GM18499 (cell line): ENCODE measurements around the gene ETS1.
A peak's percentile ranks its signal among the peaks of the same experiment; 100 is the strongest.

Experiments used
- ATAC-seq: cut with Tn5 transposase; IDR thresholded peaks from one replicate; pipeline ENCODE4 v1.9.1; 2021; ENCODE audit warnings: moderate number of reproducible peaks; ENCODE audit not compliant: insufficient read depth, unreplicated experiment

The ETS1 gene

GRCh38 chr11:128522055-128522942, 65.1 kb downstream of the ETS1 start:
- ATAC-seq = peak; percentile 37

DNA sequence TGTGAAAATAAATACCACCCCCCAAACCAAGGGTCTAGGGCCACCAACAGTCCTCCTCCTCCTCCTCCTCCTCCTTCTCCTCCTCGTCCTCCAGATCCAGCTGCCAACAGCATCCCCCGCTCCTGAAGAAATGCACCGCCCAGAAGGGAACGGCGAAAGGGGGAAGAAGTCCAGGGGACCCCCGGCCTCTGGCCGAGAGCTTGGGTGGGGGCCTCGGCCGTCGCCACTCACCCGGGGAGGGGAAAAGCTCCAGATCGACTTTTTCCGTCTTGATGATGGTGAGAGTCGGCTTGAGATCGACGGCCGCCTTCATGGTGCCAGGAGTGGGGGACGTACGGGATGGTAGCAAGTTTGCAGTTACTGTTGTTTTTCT, 65.7 kb downstream of the ETS1 start:
- ATAC-seq = no peak

DNA sequence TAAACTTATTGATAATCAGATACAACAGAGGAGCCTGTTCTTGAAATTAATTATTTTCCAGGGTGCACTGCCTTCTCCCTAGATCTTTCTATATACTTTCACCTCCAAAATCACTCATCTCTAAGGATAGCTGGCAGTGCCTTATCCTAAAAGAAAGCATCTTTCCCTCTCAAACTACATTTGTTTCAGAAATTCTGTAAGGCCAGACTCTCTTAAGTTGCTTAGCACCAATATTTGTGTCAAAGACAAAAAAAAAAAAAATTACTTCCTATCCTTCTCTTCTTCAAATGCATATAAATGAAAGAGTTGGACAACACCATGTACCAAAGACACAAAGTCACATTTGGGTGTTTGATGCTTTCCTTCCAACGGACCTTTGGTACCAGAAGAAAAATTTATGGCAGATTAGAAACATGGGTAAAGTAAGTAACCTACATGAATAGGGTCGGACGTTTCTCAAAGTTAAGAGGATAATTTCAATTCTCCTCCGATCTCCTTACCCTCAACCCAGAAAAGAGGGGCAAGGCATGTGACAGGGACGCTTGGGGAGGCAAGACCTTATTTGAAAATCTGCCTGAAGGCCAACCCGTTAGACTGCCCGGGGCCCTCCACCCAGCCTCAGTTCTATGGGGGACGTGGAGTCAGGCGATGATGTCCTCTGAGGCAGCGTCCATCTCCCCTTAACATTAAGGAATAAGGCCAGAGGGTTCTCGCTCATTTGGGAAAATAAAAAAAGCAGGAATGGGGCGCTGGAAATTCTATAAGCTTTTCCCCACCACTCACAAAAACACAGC, 66.3 kb downstream of the ETS1 start:
- no peak for ATAC-seq

DNA sequence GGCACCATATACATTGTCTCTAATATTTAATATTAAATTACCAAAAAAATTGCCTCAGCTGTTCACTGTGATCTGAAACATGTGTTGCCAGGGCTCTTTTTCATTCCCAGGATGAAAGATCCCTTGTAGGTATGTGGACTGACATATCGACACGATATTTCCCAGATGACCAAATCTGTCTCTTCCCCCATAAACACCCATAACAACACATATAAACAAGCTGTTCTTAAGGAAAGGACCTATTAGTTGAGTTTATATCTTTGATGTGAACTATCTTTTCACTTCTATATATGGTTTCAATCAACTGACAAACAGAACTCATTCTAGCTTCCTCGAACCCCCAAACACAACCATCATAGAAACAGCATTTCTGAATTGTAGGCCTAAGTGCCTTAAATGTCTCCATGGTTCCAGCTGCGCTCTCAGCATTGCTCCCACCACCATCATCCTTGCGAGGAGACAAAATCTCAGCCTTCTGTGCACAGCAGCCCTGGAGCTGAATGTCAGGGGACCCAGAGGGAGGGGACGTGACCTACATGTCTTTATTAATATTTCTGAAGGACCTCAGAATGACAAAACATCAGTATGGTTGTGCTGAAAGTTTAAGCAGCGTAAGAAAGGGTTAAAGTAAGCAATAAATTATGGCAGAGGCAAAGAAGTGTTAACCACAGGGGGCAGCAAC, 67.0 kb downstream of the ETS1 start:
- no peak for ATAC-seq

DNA sequence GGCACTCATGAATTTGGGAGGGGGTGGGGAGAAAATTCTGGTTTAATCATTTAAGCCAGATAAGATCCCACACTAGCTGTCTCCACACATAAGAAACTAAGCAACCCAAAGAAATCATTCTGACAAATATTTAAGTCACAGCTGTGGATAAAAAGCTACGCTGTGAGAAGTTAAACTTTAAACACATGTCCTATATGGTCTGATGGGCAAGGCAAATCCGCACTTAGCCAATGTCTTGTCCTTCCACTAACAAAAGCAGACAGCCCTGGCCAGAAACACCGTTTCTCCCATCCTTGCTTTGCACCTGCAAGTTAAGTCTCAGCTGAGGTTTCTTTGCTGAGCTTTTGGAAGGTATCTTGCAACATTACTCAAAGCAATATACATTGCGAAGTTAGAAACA, 68.0 kb downstream of the ETS1 start:
- no peak for ATAC-seq

- ATAC-seq = no peak
These were observed 68.7 kb downstream of the ETS1 start for GRCh38 chr11:128518493-128519207.

DNA sequence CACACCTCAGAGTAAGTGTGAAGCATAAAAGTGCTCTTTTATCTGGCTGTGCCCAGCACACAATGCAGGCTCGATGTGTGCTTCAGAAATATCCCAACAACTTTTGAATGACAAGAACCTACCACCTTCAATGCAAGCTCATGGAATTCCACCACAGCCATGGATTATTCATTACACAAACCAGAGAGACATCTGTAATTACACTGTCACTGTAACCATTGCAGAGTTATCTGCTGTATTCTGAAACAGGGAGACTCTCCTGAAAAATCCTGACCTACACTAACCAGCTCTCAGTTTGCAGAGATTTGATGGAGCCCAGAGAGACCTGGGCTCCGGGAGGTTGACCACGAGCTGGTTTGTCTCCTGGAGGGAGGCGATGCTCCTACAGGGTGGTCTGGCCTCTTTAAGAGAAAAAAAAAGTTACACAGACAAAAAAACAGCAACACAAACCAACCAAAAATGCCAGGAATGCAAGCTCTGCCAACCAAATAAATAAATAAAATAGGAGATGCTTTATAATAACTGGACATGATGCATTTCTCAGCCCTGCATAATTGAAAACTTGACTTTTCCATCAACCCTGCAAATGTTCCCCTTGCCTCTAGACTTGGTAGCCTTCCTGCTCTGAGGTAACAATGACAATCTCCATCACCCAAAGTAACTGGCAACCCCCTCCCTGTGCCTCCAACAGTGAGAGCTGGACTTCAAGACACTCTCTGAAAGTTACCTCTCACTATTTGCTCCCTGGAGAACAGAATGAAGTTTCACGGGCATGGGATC, 69.7 kb downstream of the ETS1 start:
- no peak for ATAC-seq

DNA sequence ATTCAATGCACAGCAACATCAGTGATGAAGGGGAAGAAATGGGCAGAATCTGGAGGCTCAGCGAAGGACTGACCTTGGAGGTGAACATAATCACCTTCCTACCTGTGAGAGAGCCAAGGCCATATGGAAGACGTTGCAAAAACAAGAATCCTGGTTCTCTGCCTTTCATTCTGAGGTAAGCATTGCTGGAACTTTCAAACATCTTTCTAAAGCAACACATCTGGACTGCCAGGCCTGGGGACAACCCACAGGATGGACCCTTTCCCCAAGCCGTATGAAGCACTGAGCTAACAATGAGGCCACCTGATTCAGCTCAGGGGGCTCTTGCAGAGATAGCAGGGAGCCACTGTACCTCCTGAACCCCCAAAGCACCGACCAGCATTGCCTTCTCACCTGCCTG, 70.5 kb downstream of the ETS1 start:
- no peak for ATAC-seq

DNA sequence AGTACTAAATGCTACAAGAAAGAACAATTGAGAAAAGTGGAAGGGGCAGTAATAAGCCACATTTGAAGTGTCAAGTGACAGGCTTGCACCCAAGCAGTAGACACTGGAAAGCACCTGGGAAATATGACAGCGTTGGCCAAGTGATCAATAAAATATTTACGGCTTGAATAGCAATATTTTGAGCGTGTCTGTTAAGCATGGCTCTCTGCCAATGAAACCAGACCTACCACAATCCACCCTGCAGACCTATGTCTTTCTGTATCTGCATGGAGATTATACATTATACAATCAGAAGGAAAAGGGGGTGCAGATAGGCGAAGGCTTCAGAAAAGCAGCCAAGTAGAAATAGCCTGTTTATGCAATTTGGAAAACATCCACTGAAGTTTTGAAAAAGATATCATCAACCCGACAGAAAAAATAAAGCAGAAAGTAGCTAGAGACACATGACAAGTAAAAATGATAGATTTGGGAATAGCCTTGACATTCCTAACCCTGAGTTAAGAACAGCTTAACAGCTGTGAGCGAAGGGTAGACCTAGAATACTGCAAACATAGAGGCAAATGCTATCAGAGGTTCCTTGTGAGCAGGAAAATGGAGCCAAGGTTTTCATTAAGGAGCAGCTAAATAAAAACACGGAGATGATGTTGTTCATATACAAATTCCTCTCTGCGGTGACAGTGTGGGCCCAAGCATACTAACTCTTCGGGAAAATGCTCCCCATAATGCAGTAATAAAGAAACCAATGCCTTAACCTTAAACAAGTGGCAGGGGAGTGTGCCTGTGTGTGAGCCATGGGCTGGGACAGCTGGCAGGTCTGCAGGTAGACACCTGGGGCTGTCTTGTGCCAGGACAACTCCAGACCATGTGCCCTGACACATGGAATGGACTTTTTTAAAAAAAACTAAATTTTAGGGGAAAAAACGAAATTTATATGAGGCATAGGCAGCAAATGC, 71.3 kb downstream of the ETS1 start:
- no peak for ATAC-seq

- no peak for ATAC-seq
These were observed 72.3 kb downstream of the ETS1 start for GRCh38 chr11:128515086-128515485.

DNA sequence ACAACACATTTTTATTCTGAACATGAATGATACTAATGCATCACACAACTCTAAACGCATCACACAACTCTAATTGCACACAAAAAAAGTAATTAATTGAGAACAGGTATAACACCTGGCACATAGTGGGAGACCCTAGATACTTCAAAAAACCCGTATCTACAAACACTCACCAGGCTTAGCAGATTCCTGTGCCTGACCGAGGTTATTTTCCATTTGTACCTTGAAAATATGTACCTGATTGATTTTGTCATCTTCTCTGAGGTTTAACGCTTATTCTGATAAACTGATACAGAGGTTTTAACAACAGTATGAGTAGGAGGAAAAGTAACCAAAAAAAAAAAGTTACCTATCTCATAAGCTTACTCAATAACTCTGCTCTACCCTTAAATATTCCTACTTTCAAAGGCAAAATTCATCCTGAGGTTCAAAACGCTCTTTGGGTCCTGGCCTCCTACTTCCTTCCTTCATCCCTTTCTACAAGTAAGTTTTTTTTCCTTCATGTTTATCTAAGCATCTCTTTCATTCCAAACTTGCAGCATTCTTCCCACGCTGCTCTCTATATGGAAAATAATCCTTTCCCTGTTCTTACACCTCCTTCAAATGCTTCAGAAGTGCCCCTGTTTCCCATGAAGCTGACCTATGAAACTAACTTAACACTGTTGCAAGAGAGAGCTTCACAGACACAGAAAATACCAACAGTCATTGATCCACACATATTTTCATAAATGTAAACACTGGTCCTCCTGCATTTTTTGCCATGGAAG, 73.3 kb downstream of the ETS1 start:
- no peak for ATAC-seq

- no peak for ATAC-seq
These were observed 74.8 kb downstream of the ETS1 start for GRCh38 chr11:128512474-128512996.

GRCh38 chr11:128511712-128512111, 75.6 kb downstream of the ETS1 start:
- ATAC-seq = no peak

DNA sequence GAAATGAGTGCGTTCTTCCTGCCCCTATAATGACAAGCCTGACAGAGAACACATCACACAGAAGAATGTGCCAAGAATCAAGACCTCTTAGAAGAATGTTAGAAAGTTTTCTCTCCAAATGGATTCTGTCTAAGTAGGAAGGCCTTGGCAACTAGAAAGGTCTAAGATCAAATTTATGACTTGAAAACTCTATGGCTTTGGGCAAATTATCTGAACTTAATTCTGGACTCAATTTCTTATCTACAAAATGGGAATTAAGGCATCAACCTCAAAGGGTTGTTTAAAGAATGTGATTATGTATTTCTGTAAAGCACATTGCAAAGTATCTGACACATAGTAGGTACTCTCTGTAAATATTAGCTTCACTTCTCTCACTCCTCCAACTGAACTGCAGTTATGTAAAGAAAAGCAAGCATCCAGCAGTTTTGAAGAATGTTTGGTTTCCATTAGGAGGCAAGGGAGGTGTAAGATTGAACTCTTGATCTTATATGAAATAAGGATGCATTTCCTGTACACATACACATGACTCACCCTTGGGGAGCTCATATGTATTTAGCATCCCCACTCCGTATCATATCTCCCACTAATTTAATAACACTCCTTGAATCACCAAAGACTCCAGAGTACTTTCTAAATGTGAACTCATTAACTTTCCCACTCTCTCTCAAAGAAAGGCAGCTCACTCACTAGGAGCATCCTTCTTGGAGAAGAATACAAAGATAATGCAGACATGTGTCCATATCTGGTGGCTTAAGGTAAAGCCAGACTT, 77.6 kb downstream of the ETS1 start:
- ATAC-seq = no peak

DNA sequence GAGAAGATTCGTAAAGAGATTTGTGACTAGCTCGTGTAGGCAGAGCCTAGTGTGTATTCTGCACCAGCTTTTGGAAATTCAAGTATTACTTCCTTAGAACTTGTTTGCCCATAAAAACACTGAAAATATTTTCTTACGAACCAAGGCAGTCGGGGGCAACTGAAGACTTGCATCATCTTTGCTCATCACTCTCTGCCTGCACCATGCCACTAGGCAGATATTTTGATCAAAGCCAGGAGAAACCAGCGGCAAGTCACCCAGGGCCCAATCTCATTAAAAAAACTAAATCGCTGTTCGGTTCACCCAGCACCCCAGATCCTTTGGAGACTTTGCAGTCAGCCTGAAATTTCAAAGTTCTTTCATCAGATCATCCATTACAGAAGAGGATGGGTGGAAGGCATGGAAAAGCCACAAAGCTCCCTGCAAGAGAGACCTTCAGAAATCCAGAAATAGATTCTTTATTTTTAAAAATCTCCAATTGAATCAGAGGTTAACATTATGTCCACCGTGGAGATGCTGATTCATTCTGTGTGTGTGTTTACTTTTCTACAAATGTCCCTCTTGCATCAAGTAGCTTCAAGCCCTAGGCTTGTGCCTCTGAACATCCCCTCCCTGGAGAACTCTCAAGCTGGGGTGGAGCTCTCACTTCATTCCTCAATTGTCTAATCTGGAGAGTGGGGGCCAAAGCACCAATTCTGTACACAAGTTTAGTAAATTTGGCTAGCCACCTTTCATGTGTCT, 78.4 kb downstream of the ETS1 start:
- ATAC-seq = no peak

DNA sequence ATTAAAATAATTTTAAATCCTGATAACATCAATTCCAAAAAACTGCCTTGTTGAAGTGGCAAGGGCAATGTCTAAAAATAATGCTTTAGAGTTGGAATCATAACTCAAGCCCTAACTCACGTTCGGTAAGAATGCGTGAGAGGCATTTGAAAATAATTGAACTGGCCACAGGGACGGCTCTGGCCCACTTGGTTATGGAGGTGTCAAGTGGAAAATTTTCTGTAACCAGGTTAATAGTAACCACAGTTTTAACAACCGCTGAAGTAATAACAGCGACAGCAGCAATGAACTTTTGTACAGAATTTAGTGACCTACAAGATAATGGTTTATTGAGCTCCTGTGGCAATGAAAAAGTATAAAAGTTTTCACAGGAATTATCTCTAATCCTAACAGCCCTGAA, 79.4 kb downstream of the ETS1 start:
- ATAC-seq = no peak
